GM12878 (cell line): ENCODE measurements around the gene DCDC1. TPM values are rescaled to one million over a fixed set of nuclear protein-coding genes. Genes with fewer than 3 reads are reported as not detected.

ENCODE experiments used
- ATAC-seq: fragments of 200-7000 bp; cut with Tn5 transposase; 3 replicates; pipeline ENCODE4 v1.9.1; 2020; ENCODE audit warnings: mild to moderate bottlenecking, moderate library complexity
- BruUV-seq: library from RNA; stranded (reverse); fragments of 400-500 nt; replicated peaks from 2 replicates; lab custom pipeline; 2021; lab: Mats Ljungman, UMichigan
- CTCF ChIA-PET: fragments of 300-600 bp; sonication (Branson Sonifier 250); formaldehyde crosslinking; extraction: SDS; loops from one replicate; lab custom pipeline; 2021; ENCODE audit warnings: inconsistent platforms; lab: Yijun Ruan, JAX
- POLR2A ChIA-PET: fragments of 350-600 bp; formaldehyde crosslinking; extraction: SDS; loops from one replicate; lab custom pipeline; 2021; ENCODE audit warnings: inconsistent platforms; lab: Charles Lee
- RAD21 ChIA-PET: fragments of 300-600 bp; sonication (Branson Sonifier 250); formaldehyde crosslinking; loops from one replicate; lab custom pipeline; 2023; ENCODE audit warnings: antibody characterized with exemption; ENCODE audit not compliant: unreplicated experiment; lab: Charles Lee
- SMC1A ChIA-PET: fragments of 300-600 bp; sonication (Branson Sonifier 250); formaldehyde crosslinking; loops from one replicate; lab custom pipeline; 2023; ENCODE audit not compliant: unreplicated experiment, uncharacterized antibody; lab: Charles Lee
- DNase-seq: peaks from one replicate; pipeline ENCODE4 v3.0.0-alpha.2; 2011; ENCODE audit warnings: low read depth, low spot score
- FAIRE-seq: peaks from 3 replicates; lab custom pipeline; 2011; peaks lifted over from hg19 to GRCh38; lab: Jason Lieb, UNC
- H2AFZ ChIP-seq: 2 replicates; pipeline ENCODE4 v1.6.0; 2011; ENCODE audit warnings: low read depth, low read length, control low read depth; ENCODE audit not compliant: control insufficient read depth
- H3K27ac ChIP-seq: 2 replicates; pipeline ENCODE4 v1.5.1; 2011; ENCODE audit warnings: control low read depth; ENCODE audit not compliant: control insufficient read depth, insufficient read depth
- H3K27me3 ChIP-seq, 2 experiments: replicated peaks in 1 of 2; 2 replicates each; pipeline versions ENCODE4 v1.6.0 to v1.6.1; 2011; ENCODE audit warnings: low read length in 1 of 2; ENCODE audit not compliant: control insufficient read depth in 2 of 2, insufficient read depth in 2 of 2
- H3K36me3 ChIP-seq, 2 experiments: 2 replicates each; pipeline ENCODE4 v1.5.1; 2011; ENCODE audit warnings: low read length in 1 of 2; ENCODE audit not compliant: control insufficient read depth in 2 of 2, insufficient read depth in 2 of 2
- H3K4me1 ChIP-seq: 2 replicates; pipeline ENCODE4 v1.6.1; 2011; ENCODE audit warnings: mild to moderate bottlenecking, low read length, moderate library complexity, mixed read lengths; ENCODE audit not compliant: control insufficient read depth, insufficient read depth
- H3K4me2 ChIP-seq: 2 replicates; pipeline ENCODE4 v1.6.0; 2011; ENCODE audit warnings: control low read depth; ENCODE audit not compliant: control insufficient read depth, insufficient read depth
- H3K4me3 ChIP-seq: fragments of 200-600 bp; sonication (generic); 2 replicates; pipeline ENCODE4 v1.5.1; 2016
- H3K79me2 ChIP-seq: 2 replicates; pipeline ENCODE4 v1.6.0; 2011; ENCODE audit warnings: low read length; ENCODE audit not compliant: control insufficient read depth, insufficient read depth
- H3K9ac ChIP-seq: 2 replicates; pipeline ENCODE4 v1.8.0; 2011; ENCODE audit warnings: low read length, control low read depth, mixed read lengths; ENCODE audit not compliant: control insufficient read depth, insufficient read depth
- H3K9me3 ChIP-seq: replicated peaks from 3 replicates; pipeline ENCODE4 v1.5.1; 2011; ENCODE audit warnings: mild to moderate bottlenecking, low read length; ENCODE audit not compliant: control insufficient read depth, insufficient read depth
- H4K20me1 ChIP-seq: 2 replicates; pipeline ENCODE4 v1.6.0; 2011; ENCODE audit not compliant: control insufficient read depth, insufficient read depth
- NBN ChIP-seq: fragments of 450-650 bp; IDR thresholded peaks from 2 replicates; pipeline ENCODE4 v1.6.1; 2016
- PRDM15 ChIP-seq: fragments of 450-650 bp; formaldehyde crosslinking; IDR thresholded peaks from 2 replicates; pipeline ENCODE4 v1.4.0; 2020; ENCODE audit warnings: mild to moderate bottlenecking, moderate library complexity
- SIX5 ChIP-seq: IDR thresholded peaks from 2 replicates; pipeline ENCODE4 v1.6.1; 2011; ENCODE audit warnings: mild to moderate bottlenecking, low read depth, low read length, moderate library complexity; ENCODE audit not compliant: severe bottlenecking
- WGBS: methylation state at CpG from one replicate; pipeline ENCODE4 v1.1.6; 2016; ENCODE audit warnings: low lambda C conversion rate; ENCODE audit not compliant: insufficient replicate concordance, insufficient coverage; ENCODE audit errors: missing lambda C conversion rate; 5-methylcytosine and 5-hydroxymethylcytosine counted together
- in situ Hi-C: fragments of 300-500 bp; cut with MboI; formaldehyde crosslinking; loops from 9 replicates; pipeline ENCODE4 v1.14.3; 2018; ENCODE audit warnings: mixed read lengths
- intact Hi-C: fragments of 100-400 bp; cut with micrococcal nuclease; formaldehyde crosslinking; loops from one replicate; pipeline ENCODE4 v1.14.2; 2022; ENCODE audit not compliant: unreplicated experiment
- polyA plus RNA-seq, 11 experiments: library from polyadenylated mRNA; depleted of rRNA in 4 of 11; unstranded in 6 of 11; stranded (reverse) in 5 of 11; fragments of >200 nt; fragmentation: Nextera tagmentation in 4 of 11; fragmentation: Illumina TruSeq in 1 of 11; extraction: Ambion mirVana in 4 of 11; extraction: Trizol in 1 of 11; gene quantifications; 1 replicate in 1 of 11; 2 replicates in 10 of 11; pipeline versions ENCODE4 v1.2.1 to v1.2.3, GENCODE V29; 2011 to 2016; ENCODE audit warnings: inconsistent platforms in 2 of 11, missing spikeins in 2 of 11, low read depth in 1 of 11
- total RNA-seq, 4 experiments: library from RNA; depleted of rRNA in 3 of 4; stranded (reverse); fragments of >200 nt in 3 of 4; fragmentation: Illumina TruSeq in 1 of 4; extraction: Trizol in 1 of 4; gene quantifications; 2 replicates each; pipeline versions ENCODE4 v1.2.1 to v1.2.3, GENCODE V29; 2013 to 2021
- TF ChIP-seq, protein P1 (sequence below): IDR thresholded peaks from 2 replicates; pipeline ENCODE4 v1.6.1; 2012; ENCODE audit warnings: low read depth, low read length, improper control_type of control experiment
- TF ChIP-seq, protein P2 (sequence below): fragments of 450-650 bp; IDR thresholded peaks from 2 replicates; pipeline ENCODE4 v1.6.1; 2018; ENCODE audit warnings: borderline replicate concordance, mild to moderate bottlenecking; ENCODE audit not compliant: partially characterized antibody

DCDC1 gene
- total and polyA plus RNA-seq, 10 of the 15 experiments (the other 5 are each of a cell fraction or from before 2014, with no cell fraction given): not detected

- WGBS: 0% methylated on average over 1 of the region's 1 CpG
- intact Hi-C loops: no loop called here
- FAIRE-seq (no peak), ATAC-seq (no peak), DNase-seq (no peak)
- ChIA-PET POLR2A (no interaction called here), RAD21 (no interaction called here), SMC1A (interaction anchor here (1.3 kb wide), 1 partner anchor 11 kb away, joined by 6 read pairs; no protein-coding TSS in a partner anchor), CTCF (no interaction called here)
- H3K4me1 ChIP-seq: no peaks in the 10 kb centered on the region
- no peak overlapping the region for H3K9ac ChIP-seq
- TF ChIP-seq NBN: no peak
- no peaks in the 10 kb centered on the region for H3K36me3 ChIP-seq
- in situ Hi-C loops: no loop called here
- H2AFZ ChIP-seq: no peak overlapping the region
- H3K27me3 ChIP-seq: no peaks in the 10 kb centered on the region; a peak in 1 of 4 replicates
- H4K20me1 ChIP-seq: no peaks in the 10 kb centered on the region
- H3K79me2 ChIP-seq: no peaks in the 10 kb centered on the region
- no peak overlapping the region for H3K4me3 ChIP-seq
- BruUV-seq: no TSS peak
- no peaks in the 10 kb centered on the region for H3K9me3 ChIP-seq
- no peak overlapping the region for H3K27ac ChIP-seq
- no peak overlapping the region for H3K4me2 ChIP-seq
Measured at GRCh38 chr11:30852091-30852490, 517.4 kb downstream of the DCDC1 start.

DNA sequence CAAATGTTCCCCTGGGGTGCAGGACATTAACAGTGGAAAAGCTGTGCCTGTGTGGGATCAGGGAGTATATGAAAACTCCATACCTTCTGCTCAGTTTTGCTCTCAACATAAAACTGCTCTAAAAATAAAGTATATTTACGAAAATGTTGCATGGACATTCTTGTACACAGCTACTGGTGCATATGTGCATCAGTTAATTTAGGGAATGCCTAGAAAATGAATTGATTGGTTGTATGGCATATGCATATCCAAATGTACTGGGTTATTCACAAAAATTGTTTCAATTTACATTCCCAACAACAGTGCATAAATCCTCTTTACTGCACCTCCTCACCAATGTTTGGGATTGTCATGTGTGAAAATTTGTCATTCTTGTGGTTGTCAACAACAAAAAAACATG, 532.3 kb downstream of the DCDC1 start:
- ChIA-PET SMC1A (no interaction called here), CTCF (no interaction called here), POLR2A (no interaction called here), RAD21 (no interaction called here)
- DNase-seq (no peak), FAIRE-seq (no peak), ATAC-seq (no peak)
- H3K4me3 ChIP-seq: no peak overlapping the region
- 28% methylated on average over 1 of the region's 1 CpG for WGBS
- H2AFZ ChIP-seq: no peak overlapping the region
- H3K36me3 ChIP-seq: no peaks in the 10 kb centered on the region
- H3K27ac ChIP-seq: no peak overlapping the region
- BruUV-seq: no TSS peak
- H3K9me3 ChIP-seq: no peaks in the 10 kb centered on the region
- in situ Hi-C loops (no loop called here), intact Hi-C loops (no loop called here)
- no peaks in the 10 kb centered on the region for H4K20me1 ChIP-seq
- no peaks in the 10 kb centered on the region for H3K79me2 ChIP-seq
- TF ChIP-seq, protein P1, sequence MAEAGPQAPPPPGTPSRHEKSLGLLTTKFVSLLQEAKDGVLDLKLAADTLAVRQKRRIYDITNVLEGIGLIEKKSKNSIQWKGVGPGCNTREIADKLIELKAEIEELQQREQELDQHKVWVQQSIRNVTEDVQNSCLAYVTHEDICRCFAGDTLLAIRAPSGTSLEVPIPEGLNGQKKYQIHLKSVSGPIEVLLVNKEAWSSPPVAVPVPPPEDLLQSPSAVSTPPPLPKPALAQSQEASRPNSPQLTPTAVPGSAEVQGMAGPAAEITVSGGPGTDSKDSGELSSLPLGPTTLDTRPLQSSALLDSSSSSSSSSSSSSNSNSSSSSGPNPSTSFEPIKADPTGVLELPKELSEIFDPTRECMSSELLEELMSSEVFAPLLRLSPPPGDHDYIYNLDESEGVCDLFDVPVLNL: no peak
- TF ChIP-seq PRDM15 (no peak), SIX5 (no peak)
- TF ChIP-seq, protein P2, sequence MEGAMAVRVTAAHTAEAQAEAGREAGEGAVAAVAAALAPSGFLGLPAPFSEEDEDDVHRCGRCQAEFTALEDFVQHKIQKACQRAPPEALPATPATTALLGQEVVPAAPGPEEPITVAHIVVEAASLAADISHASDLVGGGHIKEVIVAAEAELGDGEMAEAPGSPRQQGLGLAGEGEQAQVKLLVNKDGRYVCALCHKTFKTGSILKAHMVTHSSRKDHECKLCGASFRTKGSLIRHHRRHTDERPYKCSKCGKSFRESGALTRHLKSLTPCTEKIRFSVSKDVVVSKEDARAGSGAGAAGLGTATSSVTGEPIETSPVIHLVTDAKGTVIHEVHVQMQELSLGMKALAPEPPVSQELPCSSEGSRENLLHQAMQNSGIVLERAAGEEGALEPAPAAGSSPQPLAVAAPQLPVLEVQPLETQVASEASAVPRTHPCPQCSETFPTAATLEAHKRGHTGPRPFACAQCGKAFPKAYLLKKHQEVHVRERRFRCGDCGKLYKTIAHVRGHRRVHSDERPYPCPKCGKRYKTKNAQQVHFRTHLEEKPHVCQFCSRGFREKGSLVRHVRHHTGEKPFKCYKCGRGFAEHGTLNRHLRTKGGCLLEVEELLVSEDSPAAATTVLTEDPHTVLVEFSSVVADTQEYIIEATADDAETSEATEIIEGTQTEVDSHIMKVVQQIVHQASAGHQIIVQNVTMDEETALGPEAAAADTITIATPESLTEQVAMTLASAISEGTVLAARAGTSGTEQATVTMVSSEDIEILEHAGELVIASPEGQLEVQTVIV: no peak
- H3K4me1 ChIP-seq: no peaks in the 10 kb centered on the region
- no peaks in the 10 kb centered on the region for H3K27me3 ChIP-seq
- no peak overlapping the region for H3K9ac ChIP-seq
- no peak overlapping the region for H3K4me2 ChIP-seq
